Hematopoietic multipotent progenitor cell treated with erythropoietin and hydrocortisone succinate and interleukin-3 and kit ligand, for 6 days (in vitro differentiated cells): Measurements from ENCODE around the gene PRKAR1A.
A peak's percentile ranks its signal among the peaks of the same experiment; 100 is the strongest.
"Not testable (repeated sequence)": the region's sequence is repeated elsewhere in the genome, so short reads cannot be mapped to it uniquely, and the experiment has no call there.

Experiments used
- DNase-seq: peaks from one replicate; pipeline ENCODE4 v3.0.0-alpha.2; 2015

PRKAR1A gene

DNA sequence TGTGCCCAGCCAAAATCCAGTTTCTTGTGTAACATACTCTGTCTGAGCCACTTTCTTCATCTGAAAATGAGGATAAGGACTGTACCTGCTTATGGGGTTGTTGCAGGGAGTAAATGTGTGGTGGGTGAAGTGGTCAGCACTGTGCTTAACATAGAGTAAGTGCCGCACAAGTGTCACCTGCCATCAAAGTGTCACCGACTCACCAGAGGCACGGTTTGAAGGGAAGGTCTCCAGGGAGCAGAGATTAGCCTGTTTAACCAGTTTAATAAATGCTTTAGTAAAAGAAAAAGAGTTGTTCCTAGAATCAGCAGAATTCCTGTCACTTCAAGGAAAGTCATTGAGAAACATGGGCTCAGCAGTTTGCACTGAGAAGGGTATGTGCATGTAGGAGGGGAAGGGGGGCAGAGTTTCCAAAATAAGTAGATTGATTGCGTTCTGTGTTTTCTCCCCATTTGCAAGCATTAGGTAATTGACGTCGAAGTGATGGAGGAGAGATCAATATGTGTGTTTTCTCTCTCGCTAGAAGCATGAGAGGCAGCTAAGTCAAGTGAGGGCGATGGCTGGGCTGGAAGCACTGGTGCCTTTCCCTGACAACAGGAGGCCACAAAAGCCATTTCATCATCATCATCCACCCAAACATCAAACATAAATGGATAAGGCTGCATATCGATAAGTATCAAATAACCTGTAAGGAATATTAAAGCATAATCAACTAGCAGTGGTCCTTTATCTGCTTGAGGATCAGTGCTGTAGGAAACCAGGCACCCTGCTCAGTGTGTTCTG is 69.8 kb downstream of the PRKAR1A start:
- DNase-seq, result no peak

DNA sequence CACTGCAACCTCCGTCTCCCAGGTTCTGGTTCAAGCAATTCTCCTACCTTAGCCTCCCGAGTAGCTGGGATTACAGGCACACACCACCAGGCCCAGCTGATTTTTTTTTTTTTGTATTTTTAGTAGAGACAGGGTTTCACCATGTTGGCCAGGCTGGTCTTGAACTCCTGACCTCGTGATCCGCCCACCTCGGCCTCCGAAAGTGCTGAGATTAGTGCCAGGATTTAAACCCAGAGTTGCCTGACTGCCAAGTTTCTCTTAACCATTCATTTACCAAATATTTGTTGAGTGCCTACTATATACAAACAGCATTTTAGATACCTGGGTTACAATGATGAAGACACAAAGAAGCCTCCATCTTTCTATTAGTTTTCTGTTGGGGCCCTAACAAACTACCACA is 70.6 kb downstream of the PRKAR1A start:
- DNase-seq, result not testable (repeated sequence)

DNA sequence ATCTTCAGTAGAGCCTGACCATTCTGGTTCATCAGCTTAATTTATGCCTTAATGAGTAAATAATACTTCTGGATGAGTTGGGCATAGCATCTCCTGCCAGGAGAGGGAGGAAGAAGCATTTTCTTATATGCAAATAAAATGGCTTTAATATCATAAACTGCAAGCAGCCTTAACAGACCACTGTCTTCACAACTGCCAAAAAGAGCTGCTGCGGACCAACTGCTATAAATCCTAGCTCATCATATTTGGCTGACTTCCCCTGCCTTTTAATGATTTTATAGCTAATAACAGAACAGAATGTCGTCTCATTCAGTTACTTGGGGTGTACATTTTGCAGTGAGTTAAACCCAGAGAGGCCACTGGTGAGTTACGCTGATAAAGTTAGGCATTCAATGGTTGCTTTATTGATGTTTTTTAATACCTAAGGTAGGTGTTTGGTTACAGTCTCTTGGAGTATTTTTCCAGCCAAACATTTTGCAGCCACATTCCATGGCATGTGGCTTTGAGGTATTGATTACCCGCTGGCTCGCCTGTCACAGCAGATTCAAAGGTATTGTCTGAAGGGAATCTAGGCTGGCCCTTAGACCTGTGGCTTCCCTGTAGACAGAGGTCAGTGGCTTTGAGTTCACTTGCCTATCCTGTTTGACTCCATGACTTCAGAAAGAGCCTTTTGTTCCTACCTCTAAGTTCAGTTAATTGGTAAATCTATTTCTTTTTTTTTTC is 72.5 kb downstream of the PRKAR1A start:
- no peak for DNase-seq

DNA sequence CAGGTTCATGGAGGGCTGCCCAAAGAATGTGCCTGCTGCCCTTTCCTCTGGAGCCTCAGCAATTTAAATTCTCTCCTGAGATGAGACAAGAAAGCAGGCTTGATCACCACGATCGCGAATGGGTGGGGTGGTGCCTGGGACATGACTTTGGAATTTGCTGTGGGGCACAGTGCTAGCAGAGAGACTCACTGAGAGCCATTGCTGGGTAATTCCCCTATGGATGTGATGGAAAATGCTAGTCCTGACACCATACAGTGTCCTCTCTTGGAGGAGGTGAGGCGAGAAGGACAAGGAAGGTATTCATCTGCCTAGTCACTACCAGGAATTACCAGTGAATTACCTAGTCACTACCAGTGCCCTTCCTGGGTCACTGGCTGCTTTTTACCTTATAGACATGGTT is 73.4 kb downstream of the PRKAR1A start:
- no peak for DNase-seq

DNA sequence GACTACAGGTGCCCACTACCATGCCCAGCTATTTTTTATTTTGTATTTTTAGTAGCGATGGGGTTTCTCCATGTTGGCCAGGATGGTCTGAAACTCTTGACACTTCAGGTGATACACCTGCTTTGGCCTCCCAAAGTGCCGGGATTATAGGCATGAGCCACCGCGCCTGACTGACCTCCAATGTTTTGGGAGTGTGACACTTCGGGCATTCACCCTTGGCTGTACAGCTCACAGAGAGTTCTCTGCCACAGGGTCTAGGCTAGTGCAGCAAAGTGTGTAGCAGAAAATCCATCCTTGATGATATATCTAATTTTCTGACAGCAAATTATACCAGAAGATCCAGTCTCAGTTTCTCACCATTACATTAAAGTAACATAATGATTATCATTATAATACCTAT is 74.8 kb downstream of the PRKAR1A start:
- no peak for DNase-seq

DNA sequence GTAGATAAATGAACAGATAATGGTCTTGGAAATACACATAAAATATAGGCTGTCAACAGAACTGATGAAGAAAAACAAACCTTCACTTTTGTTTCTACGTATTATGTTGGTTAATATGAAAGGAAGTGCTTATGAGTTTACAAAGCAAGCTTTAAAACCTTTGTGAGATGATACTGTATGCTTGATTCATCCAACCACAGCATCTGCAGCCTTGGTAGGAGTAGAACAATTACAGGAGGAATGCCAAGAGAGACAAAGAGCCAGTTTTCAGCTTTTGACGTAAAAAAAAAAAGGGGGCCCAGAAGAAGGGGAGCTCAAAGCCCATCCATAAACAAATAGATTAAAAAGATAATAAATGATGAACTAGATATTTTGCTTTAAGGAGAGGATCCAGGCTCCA is 75.6 kb downstream of the PRKAR1A start:
- no peak for DNase-seq

DNA sequence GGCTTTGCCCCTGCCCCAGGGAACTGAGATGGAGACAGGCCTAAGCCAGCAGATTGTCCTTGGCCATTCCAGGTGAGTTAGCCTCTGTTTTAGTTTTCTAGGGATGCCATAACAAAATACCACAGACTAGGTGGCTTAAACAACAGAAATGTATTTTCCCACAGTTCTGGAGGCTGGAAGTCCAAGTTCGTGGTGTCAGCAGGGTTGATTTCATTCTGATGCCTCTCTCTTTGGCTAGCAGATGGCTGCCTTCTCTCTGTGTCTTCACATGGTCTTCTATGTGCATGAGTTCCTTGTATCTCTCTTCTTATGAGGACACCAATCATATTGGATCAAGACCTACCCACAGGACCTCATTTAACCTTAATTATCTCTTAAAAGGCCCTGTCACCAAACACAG is 76.1 kb downstream of the PRKAR1A start:
- no peak for DNase-seq

DNA sequence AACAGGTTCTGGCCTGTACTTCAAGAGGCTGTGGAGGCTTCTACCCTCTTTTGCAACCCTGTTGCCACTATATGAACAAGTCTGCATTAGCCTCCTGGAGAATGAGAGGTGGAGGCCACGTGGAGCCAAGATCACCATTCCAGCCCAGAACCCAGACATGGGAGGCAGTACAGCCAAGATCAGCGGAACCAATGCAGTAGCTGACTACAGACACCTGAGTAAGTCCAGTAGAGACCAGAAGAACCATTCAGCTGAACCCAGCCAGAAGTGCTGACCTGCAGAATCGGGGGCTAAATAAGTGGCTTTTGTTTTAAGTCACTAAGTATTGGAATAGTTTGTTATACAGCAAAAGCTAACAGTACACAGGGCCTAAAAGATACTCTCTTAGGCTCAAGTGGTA is 76.9 kb downstream of the PRKAR1A start:
- DNase-seq, result no peak

DNA sequence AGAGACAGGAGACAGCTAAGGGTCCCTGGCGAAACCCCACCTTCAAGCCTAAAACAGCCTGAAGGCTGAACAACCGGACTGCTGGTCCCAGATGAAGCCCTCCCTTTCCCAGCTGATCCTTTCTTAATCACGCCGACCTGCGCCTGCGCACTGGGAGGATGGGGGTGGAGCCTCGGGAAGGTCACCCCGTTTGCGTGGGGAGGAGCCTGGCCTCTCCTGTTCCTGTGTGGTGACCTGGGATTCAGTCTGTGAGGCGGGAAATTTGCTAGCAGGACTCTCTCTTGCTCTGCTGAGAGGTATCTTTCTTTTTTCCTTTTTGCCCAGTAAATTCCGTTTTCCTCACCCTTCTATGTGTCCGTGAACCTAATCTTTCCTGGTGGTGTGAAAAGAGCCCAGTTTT is 79.4 kb downstream of the PRKAR1A start:
- DNase-seq, result peak; percentile 12

DNA sequence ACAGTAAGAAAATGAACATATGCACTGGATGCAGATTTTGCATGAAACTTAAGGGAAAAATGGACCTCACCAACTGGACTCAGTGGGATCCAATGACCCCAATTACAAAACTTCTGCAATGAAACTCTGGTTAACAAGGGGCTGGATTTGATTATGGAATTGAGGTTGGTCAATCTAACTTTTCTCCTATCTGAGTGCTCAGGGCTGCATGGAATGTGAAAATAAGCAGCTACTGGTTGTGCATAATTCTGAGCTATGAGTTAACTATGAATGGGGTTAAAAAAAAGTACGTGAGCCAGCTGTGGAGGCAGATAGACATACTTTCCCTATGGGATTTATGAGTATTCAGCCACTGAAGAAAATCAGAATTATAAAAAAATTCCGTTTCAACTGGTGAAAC is 79.8 kb downstream of the PRKAR1A start:
- DNase-seq, result no peak

DNA sequence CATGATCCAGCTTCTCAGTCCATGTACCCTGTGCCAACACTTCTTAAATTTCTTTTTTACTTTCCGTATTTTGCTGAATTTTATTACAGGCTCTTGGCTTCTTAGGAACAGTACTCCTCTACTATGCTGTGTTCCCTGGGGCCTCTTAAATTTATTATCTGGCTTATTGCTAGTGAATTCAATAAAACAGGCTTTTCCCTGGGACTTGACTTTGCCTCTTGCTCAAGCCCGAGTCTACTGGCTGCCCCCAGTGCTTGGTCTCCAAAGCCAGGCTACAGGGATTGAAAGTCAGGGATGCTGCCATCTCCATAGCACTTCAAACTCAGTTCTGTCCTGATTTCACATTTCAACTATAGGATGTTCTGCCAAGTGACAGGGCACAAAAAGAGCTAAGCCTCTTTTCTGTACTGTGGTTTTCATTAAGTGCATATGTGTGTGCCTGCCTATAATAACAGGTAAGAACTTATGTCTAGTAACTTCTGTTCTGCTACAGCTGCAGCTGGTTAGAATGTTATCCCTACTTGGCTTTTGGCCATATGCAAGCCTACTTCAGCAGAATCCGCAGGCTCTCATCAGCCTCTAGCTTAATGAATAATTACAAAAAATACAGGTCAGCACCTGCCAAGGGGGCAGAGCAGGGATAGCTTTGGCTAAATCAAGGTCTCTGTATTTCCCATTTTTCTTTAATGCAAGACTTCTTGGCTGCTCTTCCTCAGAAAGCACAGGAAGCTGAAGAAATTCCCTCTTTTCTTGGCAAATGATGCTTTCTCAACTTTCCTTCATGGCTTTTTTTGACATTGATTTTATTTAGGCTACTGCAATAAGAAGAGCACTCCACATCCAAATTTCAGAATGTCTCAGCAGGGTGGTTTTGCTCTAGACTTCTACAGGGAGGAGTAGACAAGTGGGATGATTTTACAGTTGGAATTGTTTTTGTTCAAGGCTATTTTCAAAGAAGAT is 80.7 kb downstream of the PRKAR1A start:
- no peak for DNase-seq

DNA sequence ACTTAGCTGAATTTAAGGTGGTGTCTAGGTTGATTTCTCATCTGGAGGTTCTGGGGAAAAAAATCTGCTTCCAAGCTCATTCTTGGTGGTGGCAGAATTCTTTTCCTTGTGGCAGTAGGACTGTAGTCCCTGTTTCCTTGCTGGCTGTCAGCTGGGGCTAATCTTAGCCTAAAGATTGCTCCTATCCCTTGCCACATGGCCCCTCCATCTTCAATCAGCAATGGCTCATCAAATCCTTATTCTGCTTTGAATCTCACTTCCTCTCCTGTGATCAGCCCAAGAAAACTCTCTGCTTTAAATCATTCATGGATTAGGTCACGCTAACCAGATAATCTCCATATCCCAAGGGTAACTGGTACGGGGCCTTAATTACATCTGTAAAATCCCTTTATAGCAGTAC is 82.3 kb downstream of the PRKAR1A start:
- no peak for DNase-seq

DNA sequence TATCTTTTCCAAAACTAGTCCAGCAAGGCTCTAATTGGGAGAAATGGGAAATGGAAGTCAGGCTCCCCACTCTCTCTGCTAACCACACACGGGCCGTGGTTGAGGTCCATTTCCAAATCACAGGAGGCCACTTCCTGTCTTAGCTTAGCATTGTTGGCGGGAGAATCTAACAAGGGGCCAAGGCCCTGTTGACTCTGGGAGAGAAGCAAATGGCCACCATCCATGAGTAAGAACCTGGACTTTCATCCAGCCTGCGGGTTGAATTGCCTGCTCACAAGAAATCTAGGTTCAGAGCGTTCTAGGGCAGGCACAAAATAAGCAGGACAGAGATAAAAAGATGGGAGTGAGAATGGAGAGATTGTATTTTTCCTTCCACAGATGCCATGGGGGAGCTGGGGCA is 83.3 kb downstream of the PRKAR1A start:
- DNase-seq, result no peak

DNA sequence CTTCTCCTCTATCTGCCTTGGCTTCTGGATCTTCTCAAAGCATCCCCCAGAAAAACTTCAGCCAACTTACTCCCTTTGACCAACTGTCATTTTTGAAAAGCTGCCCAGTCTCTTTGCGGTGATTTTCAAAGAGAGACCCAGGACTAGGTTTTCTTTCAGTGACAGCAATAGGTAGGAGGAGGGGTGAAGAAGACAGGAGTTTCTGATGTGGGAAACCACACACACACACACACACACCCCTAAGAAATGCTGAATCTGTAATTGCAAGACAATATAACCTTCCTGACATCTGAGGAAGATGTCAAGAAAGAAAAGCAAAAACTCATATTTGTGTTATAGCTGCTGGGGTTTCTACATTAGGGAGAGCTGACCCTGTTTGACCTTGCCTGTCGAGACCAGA is 83.8 kb downstream of the PRKAR1A start:
- DNase-seq, result no peak

DNA sequence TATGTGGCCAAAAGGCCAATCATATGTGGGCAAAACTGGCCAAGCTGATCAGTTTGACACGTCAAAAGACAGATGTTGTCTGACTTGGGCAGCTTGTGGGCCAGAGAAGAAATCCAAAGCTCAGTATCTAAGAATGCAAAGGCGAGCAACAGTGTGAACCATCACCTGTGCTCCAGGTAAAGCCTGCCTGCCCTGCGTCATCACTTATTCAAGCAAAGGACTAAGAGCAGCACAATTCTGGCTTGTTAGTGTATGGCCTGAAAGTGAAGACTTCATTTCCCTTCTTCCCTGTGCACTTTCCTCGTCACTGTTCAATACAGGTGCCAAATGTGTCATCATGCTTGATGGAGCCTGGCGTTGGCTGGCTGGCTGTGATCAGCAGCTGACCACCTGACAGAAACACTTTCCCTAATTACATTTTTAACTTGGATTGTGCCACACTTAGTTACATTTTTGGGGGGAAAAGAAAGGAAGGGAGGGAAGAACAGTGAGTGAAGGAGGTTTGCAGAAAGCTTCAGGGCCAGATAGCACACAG is 84.2 kb downstream of the PRKAR1A start:
- DNase-seq, result no peak

DNA sequence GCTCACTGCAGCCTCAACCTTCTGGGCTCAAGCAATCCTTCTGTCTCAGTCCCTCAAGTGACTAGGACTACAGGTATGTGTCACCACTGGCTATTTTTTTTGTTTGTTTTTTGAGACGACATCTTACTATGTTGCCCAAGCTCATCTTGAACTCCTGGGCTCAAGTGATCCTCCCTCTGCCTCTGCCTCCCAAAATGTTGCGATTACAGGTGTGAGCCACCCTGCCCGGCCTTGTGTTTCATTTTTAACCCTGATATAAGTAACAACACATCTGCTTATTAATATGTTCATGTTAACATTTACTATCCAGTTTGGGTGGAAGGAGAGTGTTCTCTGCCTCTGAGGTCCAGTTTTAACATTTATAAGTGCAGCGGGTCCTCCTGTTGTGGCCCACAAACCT is 85.8 kb downstream of the PRKAR1A start:
- DNase-seq, result no peak

DNA sequence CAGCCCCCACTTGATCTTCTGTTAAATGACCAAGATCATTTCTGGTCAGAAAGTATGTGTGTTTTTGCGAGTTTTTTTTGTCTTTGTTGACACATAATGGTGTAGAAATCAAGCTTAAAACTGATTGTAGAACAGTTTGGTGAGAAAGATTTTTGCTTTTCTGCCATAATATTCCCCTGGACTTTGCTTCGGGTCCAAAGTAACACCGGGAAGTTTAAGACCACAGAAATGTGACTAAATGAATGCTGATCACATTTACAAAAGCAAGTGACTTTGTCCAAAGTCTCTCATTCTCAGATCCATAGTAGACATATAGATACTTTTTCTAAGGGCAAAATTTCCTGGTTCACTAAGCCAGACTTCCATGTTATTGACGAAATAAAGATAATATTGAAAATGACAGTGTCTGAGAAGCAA is 86.3 kb downstream of the PRKAR1A start:
- no peak for DNase-seq

DNA sequence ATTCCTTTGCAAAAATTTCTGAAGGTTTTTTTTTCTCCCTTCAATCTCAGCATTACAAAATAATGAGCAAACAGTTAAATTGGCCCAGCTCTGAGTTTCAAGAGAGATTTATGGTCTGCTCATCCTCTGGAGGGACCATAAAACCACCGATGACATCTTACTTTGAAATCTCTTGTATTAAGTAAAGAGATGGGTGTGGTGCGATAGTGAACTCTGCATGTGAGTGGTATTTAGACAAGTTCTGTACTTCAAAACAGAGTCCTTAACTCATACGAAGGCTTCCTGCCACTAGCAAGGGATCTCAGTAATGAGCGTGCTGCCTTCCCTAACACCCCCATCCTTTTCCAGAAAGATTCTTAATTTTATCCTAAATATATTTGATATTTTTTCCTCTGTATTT is 86.9 kb downstream of the PRKAR1A start:
- no peak for DNase-seq

DNA sequence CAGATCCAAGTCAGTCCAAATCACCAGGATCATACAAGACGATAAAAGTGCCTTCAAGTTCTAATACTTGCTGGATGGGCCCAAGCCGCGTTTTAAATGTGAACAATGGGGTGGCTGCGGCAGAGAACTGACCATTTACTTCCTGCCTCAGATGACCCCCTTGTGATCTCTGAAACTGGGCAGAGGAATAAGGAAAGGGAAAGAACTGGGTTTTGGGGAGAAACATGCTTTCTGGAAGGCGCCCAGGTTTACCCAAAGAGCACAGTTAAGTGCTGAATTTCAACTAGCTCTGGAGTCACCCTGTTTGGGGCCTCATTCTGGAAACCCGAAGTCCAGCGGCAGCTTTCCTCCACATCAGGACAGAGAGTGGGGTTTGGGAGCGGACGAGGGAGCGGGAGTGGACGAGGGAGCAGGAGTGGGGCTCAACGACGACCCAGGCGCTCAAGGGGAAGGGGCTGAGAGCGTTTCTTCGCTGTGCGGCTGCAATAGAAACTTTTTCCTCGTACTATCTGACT is 87.4 kb downstream of the PRKAR1A start:
- no peak for DNase-seq

DNA sequence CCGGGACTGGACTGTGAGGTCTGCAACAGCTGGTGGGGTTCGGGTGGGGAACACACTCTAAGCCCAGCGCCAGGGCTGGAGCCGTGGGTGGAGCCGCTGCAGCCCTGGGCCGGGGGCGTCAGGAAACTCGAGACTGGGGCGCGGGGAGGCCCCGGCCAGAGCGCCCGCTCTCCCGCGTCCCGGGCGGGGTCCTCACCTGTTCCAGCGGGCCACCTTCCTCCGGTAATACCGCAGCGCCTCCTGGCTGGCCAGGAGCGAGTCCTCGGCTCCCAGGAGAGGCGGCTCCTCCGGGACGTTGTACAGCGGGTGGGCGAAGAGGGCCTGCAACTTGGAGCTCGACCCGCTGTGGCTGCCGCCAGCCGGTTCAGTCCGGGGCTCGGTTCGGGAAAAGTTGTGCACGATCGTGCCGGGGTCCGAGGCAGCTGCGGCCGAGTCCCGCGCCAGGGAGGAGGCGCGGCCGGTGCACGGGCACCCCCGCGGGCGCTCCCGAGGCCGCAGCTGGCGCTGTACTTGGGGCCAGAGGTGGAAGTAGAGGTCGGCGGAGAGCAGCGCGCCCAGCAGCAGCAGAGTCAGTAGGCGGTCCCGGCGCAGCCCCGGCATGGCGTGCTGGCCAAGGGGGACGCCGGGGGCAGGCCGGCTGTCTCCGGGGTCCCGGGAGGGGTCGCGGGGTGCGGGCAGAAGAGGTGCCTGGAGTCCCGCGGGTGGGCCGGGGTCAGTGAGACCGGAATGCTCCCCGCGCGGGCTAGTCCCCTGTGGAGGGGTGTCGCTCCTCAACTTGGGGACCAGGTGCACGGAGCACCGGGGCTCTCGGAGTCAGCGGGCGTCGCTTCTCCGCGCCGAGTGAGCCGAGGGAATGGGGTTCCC is 88.1 kb downstream of the PRKAR1A start:
- peak; percentile 24 for DNase-seq
